ENCODE results near the gene SPR. TPM values are rescaled to one million over a fixed set of nuclear protein-coding genes. Genes with fewer than 3 reads are reported as not detected.

The SPR gene
- total and polyA plus RNA-seq, 3 donors from 2014 or later: 15.7 to 27.6 (median 21.7) TPM

DNA sequence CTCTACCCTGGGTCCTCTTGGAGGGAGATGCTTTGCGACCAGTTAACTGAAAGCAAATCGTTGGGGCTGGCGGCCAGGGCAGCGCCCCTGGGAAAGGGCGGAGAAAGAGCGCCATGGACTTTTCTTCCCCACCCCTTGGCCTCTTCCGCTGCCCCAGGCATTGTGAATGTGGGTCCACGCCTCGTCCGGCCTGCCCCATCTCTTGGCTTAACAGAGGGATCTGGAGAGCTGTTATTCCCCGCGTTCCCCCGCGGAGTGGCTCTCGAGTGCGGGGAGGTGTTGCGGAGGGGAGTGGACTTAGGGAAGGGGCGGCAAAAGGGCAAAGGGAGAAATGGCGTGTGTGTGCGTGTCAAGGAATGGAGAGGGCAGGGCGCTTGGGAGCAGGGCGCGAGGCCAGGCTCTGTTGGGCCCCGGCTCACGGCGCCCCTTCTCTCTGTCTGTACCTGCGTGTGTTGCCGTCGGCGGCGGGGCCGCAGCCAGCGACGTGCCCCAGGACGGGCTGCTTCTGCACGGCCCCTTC is 36.7 kb downstream of the SPR start:
- TF ChIP-seq, protein P1, sequence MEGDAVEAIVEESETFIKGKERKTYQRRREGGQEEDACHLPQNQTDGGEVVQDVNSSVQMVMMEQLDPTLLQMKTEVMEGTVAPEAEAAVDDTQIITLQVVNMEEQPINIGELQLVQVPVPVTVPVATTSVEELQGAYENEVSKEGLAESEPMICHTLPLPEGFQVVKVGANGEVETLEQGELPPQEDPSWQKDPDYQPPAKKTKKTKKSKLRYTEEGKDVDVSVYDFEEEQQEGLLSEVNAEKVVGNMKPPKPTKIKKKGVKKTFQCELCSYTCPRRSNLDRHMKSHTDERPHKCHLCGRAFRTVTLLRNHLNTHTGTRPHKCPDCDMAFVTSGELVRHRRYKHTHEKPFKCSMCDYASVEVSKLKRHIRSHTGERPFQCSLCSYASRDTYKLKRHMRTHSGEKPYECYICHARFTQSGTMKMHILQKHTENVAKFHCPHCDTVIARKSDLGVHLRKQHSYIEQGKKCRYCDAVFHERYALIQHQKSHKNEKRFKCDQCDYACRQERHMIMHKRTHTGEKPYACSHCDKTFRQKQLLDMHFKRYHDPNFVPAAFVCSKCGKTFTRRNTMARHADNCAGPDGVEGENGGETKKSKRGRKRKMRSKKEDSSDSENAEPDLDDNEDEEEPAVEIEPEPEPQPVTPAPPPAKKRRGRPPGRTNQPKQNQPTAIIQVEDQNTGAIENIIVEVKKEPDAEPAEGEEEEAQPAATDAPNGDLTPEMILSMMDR (IDR thresholded peaks at IDR 0.05): no peak
- TF ChIP-seq POLR2A (IDR thresholded peaks at IDR 0.05): no peak
- no peaks in the 10 kb centered on the region for H3K36me3 ChIP-seq (ENCODE audit: low read depth, missing control alignments)
- intact Hi-C loops (cut with DNase I; ENCODE audit: low total_unique reads): no loop called here
- peak; percentile 13 for DNase-seq
- H3K27ac ChIP-seq: no peak overlapping the region
- H3K4me3 ChIP-seq: peak overlapping the region in 1 of 2 donors; percentile 36
- WGBS, 2 donors: 9 to 11% methylated on average over 31 to 35 of the region's 36 CpGs
- no peaks in the 10 kb centered on the region for H3K9me3 ChIP-seq
- H3K4me1 ChIP-seq: peaks cover 13% of the 10 kb centered on the region
- H3K27me3 ChIP-seq: peaks cover 12% of the 10 kb centered on the region

DNA sequence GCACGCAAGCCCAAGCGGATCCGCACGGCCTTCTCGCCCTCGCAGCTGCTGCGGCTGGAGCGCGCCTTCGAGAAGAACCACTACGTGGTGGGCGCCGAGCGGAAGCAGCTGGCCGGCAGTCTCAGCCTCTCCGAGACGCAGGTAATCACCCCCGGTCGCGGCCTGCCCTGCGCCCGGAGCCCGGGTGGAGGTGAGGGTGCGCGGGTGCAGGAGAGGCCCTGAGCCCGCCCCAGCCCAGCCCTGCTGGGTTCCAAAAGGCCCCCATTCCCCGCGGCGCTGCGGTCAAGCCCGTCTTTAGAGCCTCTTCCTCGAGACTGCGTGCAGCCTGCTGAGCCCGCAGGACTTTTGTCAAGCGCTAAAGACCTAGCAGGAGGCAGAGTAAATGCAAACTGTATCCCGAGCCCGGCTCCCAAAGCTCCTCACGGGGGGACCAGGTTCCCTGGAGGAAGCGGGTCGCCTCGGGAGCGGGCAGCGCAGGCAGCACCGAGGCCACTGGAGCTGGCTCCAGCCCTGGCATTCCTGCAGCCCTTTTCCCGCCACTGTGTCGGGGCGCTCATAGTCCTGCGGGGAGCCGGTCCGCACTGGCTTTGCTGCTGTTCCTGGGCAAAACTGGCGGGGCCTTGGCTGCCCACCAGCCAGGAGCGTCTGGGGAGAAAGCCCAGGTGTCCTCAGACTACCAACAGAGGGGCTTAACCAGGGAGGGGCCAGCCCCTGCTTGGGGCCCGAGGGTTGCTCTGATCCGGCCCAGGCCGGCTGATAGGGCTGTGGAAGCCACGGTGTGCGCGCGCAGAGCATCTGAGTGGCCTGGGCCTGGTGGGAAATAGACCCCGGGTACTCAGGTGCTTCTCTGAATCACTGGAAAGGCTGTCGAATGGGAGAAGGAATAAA is 37.4 kb downstream of the SPR start:
- no peak for TF ChIP-seq POLR2A (IDR thresholded peaks at IDR 0.05)
- TF ChIP-seq, protein P1 (IDR thresholded peaks at IDR 0.05): no peak
- 3 to 6% methylated on average over 4 to 58 of the region's 61 CpGs for WGBS, 2 donors
- intact Hi-C loops (cut with DNase I; ENCODE audit: low total_unique reads): no loop called here
- Histone ChIP-seq H3K36me3 (ENCODE audit: low read depth, missing control alignments) (no peaks in the 10 kb centered on the region), H3K27ac (no peak overlapping the region), H3K27me3 (peaks cover 12% of the 10 kb centered on the region), H3K4me3 (peak overlapping the region; percentile 9 to 36), H3K4me1 (peaks cover 13% of the 10 kb centered on the region), H3K9me3 (no peaks in the 10 kb centered on the region)
- DNase-seq: no peak

DNA sequence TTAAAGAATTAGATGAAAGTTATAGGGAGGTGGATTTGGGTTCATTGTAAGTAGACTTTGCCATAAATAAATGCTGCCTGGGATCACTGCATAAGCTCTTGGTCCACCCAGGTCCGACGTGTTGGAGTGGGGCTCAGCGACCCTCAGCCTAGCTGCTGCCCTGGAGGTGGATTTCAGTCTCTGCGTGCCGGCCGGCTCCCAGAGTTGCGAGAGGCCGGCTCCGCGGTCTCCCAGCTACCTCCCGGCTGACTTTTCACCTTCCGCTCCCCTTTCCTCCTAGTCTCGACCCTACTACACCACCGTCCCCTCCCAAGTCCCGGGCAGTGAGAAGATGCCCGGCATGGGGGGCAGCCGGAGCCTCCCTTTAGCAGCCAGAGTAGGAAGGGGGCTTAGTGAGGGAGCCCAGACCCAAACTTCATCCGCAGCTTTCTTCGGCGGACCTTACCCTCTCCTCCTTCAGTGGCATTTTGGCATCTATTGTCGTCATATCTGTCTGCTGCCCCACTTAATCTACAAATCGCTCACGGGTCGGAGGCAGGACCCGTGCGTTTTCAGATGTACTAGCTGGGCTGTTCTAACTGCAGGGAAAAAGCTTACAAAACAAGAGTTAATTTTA is 38.2 kb downstream of the SPR start:
- WGBS, 2 donors: 11 to 14% methylated on average over 26 of the region's 26 CpGs
- Histone ChIP-seq H3K4me3 (no peak overlapping the region), H3K36me3 (ENCODE audit: low read depth, missing control alignments) (no peaks in the 10 kb centered on the region), H3K27ac (no peak overlapping the region), H3K4me1 (peaks cover 8% of the 10 kb centered on the region), H3K9me3 (no peaks in the 10 kb centered on the region), H3K27me3 (peaks cover 5% of the 10 kb centered on the region)
- TF ChIP-seq POLR2A (IDR thresholded peaks at IDR 0.05): no peak
- TF ChIP-seq, protein P1 (IDR thresholded peaks at IDR 0.05): no peak
- intact Hi-C loops (cut with DNase I; ENCODE audit: low total_unique reads): no loop called here
- DNase-seq: no peak

DNA sequence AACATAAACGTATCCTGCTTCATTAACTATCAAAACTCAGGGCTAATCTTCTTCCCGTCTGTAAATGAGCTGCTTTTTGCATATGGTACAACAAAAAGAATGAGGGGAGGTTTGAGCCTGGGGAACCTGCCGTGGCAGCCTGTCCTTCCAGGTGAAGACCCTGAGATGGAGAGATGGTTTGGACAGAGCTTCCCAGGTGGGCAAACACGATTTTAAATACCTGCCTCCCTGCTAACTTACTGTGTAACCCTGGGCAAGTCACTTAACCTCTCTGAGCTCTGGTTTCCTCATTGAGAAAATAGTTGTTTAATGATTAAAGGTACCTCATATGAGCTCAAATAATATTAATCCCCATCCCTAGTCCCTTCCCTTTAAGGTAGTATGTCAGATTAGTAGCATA is 39.2 kb downstream of the SPR start:
- Histone ChIP-seq H3K4me1 (peaks cover 5% of the 10 kb centered on the region), H3K9me3 (no peaks in the 10 kb centered on the region), H3K4me3 (no peak overlapping the region), H3K27me3 (no peaks in the 10 kb centered on the region), H3K36me3 (ENCODE audit: low read depth, missing control alignments) (no peaks in the 10 kb centered on the region), H3K27ac (no peak overlapping the region)
- 38 to 42% methylated on average over 4 of the region's 4 CpGs for WGBS, 2 donors
- DNase-seq: no peak
- intact Hi-C loops (cut with DNase I; ENCODE audit: low total_unique reads): no loop called here
- no peak for TF ChIP-seq POLR2A (IDR thresholded peaks at IDR 0.05)
- TF ChIP-seq, protein P1 (IDR thresholded peaks at IDR 0.05): no peak

Data from testis (tissue), 3 donors.